Measurements from ENCODE around the gene ZNF672. TPM values are rescaled to one million over a fixed set of nuclear protein-coding genes. Genes with fewer than 3 reads are reported as not detected.
"Not testable (repeated sequence)": the region's sequence is repeated elsewhere in the genome, so short reads cannot be mapped to it uniquely, and the experiment has no call there.

ZNF672 gene
- total RNA-seq, 1 donor from 2014 or later, result 44.4 TPM

GRCh38 chr1:248871837-248872401 lies 33.9 kb downstream of the ZNF672 start:
- Mint-ChIP-seq H3K4me3 (peak overlapping the region; percentile 45), H3K9me3 (peaks cover 5% of the 10 kb centered on the region), H3K27ac (ENCODE audit: unreplicated experiment) (no peak overlapping the region), H3K36me3 (ENCODE audit: low read depth) (peaks cover 5% of the 10 kb centered on the region), H3K27me3 (ENCODE audit: low read depth) (peaks cover 24% of the 10 kb centered on the region), H3K4me1 (peaks cover 19% of the 10 kb centered on the region)
- no peak for DNase-seq (ENCODE audit: low read depth, low spot score)
- no peak for TF ChIP-seq CTCF (conservative IDR thresholded peaks at IDR 0.05)

GRCh38 chr1:248872752-248873408 lies 34.9 kb downstream of the ZNF672 start:
- Mint-ChIP-seq H3K36me3 (ENCODE audit: low read depth) (peaks cover 5% of the 10 kb centered on the region), H3K9me3 (peaks cover 5% of the 10 kb centered on the region), H3K4me3 (peak overlapping the region; percentile 96), H3K4me1 (peaks cover 19% of the 10 kb centered on the region), H3K27ac (ENCODE audit: unreplicated experiment) (peak overlapping the region; percentile 95), H3K27me3 (ENCODE audit: low read depth) (peaks cover 33% of the 10 kb centered on the region)
- no peak for TF ChIP-seq CTCF (conservative IDR thresholded peaks at IDR 0.05)
- peak; percentile 50 for DNase-seq (ENCODE audit: low read depth, low spot score)

GRCh38 chr1:248873409-248873992 lies 35.5 kb downstream of the ZNF672 start:
- Mint-ChIP-seq H3K36me3 (ENCODE audit: low read depth) (peaks cover 5% of the 10 kb centered on the region), H3K27me3 (ENCODE audit: low read depth) (peaks cover 36% of the 10 kb centered on the region), H3K9me3 (peaks cover 5% of the 10 kb centered on the region), H3K4me1 (peaks cover 19% of the 10 kb centered on the region), H3K27ac (ENCODE audit: unreplicated experiment) (peak overlapping the region; percentile 95), H3K4me3 (peak overlapping the region; percentile 96)
- DNase-seq (ENCODE audit: low read depth, low spot score), result peak; percentile 99
- no peak for TF ChIP-seq CTCF (conservative IDR thresholded peaks at IDR 0.05)

- Mint-ChIP-seq H3K9me3 (peaks cover 5% of the 10 kb centered on the region), H3K27me3 (ENCODE audit: low read depth) (peaks cover 42% of the 10 kb centered on the region), H3K27ac (ENCODE audit: unreplicated experiment) (peak overlapping the region; percentile 95), H3K4me3 (peak overlapping the region; percentile 96), H3K36me3 (ENCODE audit: low read depth) (peaks cover 5% of the 10 kb centered on the region), H3K4me1 (peaks cover 19% of the 10 kb centered on the region)
- peak; percentile 77 for DNase-seq (ENCODE audit: low read depth, low spot score)
- TF ChIP-seq CTCF (conservative IDR thresholded peaks at IDR 0.05), result no peak
Observed at GRCh38 chr1:248873993-248874533, 36.0 kb downstream of the ZNF672 start.

GRCh38 chr1:248881261-248881660 lies 43.2 kb downstream of the ZNF672 start:
- Mint-ChIP-seq H3K4me3 (no peak overlapping the region), H3K27me3 (ENCODE audit: low read depth) (peaks cover 44% of the 10 kb centered on the region), H3K9me3 (no peaks in the 10 kb centered on the region), H3K36me3 (ENCODE audit: low read depth) (no peaks in the 10 kb centered on the region), H3K4me1 (peaks cover 3% of the 10 kb centered on the region), H3K27ac (ENCODE audit: unreplicated experiment) (no peak overlapping the region)
- no peak for DNase-seq (ENCODE audit: low read depth, low spot score)
- TF ChIP-seq CTCF (conservative IDR thresholded peaks at IDR 0.05), result no peak

- H3K27me3 Mint-ChIP-seq (ENCODE audit: low read depth), result peaks cover 34% of the 10 kb centered on the region
- not testable (repeated sequence) for H3K36me3 Mint-ChIP-seq (ENCODE audit: low read depth); H3K27ac Mint-ChIP-seq (ENCODE audit: unreplicated experiment); H3K4me1 Mint-ChIP-seq; H3K9me3 Mint-ChIP-seq; H3K4me3 Mint-ChIP-seq; DNase-seq (ENCODE audit: low read depth, low spot score)
Observed at GRCh38 chr1:248882427-248882826, 44.4 kb downstream of the ZNF672 start.
